Activated CD4-positive, alpha-beta T cell treated with anti-CD3 and anti-CD28 coated beads for 1 hour (primary cell): ENCODE data around the gene NLRP1.

Experiments
- DNase-seq: peaks from one replicate; pipeline ENCODE4 v3.0.0-alpha.2; 2020

The NLRP1 gene

GRCh38 chr17:5466295-5466694 is 118.0 kb downstream of the NLRP1 start:
- no peak for DNase-seq

- no peak for DNase-seq
These were observed 119.4 kb downstream of the NLRP1 start for GRCh38 chr17:5464717-5465507.
